Activated CD4-positive, alpha-beta T cell treated with anti-CD3 and anti-CD28 coated beads, Interleukin-2, amount 50 U/mL, for 16 hours (primary cell): ENCODE data around the gene ANK2.
"Not testable (repeated sequence)": the region's sequence is repeated elsewhere in the genome, so short reads cannot be mapped to it uniquely, and the experiment has no call there.

Experiments used
- DNase-seq: peaks from one replicate; pipeline ENCODE4 v3.0.0-alpha.2; 2020

Gene ANK2

DNA sequence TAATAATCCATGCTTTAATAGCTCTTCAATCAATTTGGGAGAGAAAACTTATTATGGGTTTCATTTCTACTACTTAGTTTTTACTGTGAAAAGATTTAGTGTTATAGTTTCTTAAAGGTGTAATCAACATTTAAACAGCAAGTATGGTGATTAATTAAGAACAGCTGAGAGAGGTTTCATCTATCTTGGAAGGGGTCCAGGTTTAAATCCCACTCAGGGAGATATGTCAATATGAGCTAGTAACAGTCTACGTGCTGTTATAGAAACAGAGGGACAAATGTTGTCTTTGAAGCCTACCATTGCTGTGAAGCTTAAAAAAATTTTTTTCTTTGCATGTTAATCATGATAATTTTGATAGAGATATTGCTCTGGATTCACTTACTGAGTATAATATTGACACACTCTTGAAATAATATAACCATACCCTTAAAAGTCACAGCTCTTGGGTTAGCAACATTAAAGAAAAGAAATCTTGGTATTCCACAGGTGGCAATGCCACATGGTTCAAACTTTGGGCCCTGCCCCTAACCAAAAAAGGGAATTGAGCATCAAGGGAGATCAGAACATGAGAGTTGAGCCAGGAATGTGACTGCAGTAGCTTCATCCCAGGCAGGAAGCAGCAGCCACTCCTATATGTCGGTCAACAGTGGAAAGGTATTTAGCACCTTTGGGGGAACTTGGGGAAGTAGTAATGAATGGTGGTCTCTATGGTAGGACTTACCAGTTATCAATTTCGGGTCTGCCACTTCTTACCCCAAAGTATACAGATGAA, 107.8 kb downstream of the ANK2 start:
- no peak for DNase-seq

DNA sequence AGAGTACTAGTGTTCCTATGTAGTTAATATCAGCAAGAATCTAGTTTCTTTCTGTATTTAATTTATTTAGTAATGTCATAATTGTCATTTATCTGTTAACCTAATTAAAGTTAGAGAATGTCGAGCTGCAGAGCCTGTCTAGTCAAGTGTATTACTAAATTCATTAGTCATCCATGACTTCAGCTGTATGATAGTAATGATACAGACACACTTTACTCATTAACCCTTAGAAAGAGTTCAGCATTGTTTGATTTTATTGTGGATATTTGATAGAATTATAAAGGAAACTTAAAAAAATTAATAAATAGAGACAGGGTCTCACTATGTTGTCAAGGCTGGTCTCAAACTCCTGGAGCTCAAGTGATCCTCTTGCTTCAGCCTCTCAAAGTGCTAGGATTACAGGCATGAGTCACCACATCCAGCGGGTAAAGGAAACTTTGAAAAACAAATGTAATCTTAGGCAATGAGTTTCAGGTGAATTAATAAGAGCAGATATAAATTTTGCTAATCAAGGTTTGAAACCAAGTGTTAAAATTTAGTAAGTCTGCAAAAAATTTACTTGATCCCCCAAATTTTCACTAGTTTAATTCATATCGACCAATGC, 110.6 kb downstream of the ANK2 start:
- no peak for DNase-seq

- no peak for DNase-seq
Observed at GRCh38 chr4:113160548-113160947, 111.1 kb downstream of the ANK2 start.

DNA sequence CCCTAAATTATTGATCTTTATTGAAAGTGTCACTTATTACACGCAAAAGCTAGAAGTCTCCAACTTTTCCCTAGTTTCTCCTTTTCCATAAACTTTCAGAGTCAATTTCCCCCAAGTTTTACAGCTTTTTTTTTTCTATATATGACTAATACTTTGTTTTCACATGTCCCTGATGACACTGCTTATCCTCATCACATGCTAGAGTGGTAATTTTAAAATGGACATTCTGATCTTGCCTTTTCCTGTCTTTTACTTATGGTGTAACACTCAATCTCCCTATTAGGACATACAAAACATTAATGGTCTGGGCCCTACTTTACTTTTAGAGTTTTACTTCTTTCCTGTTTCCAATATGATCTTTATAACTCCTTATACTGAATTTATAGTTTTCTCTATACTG, 112.6 kb downstream of the ANK2 start:
- DNase-seq, result no peak

GRCh38 chr4:113169368-113169767, 119.9 kb downstream of the ANK2 start:
- DNase-seq, result no peak

DNA sequence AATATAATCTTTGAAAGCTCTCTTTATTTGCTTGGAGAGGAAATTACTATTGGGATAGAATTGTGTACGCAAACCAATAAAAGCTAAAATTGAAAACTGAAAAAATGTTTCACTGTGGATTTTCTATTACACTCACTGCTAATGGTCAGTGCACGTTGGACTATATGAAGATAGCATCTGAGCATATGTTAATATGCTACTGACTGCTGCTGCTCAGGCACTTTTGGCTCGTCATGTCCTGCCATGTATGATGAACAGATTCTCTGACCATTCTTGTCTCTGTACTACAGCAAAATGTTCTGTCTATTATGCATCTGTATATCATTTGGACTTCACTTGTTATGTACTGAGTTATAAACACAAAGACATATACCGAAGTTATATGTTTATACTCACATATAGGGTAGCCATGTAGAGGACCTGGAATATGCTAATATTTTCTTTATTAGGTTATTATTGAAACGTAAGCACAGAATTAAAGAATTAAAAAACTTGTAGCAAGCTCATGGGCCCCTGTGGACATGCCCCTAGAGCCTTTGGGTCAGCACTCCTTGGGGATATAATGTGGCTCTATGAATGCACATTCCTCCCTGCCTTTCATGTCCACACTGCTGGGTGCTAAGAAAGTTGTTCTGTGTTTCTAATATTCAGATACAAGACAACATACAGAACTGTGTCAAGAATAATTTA, 120.8 kb downstream of the ANK2 start:
- no peak for DNase-seq

GRCh38 chr4:113170805-113171468, 121.5 kb downstream of the ANK2 start:
- DNase-seq, result no peak

- DNase-seq, result no peak
Observed at GRCh38 chr4:113173126-113173792, 123.8 kb downstream of the ANK2 start.

- no peak for DNase-seq
Observed at GRCh38 chr4:113173793-113174264, 124.4 kb downstream of the ANK2 start.

DNA sequence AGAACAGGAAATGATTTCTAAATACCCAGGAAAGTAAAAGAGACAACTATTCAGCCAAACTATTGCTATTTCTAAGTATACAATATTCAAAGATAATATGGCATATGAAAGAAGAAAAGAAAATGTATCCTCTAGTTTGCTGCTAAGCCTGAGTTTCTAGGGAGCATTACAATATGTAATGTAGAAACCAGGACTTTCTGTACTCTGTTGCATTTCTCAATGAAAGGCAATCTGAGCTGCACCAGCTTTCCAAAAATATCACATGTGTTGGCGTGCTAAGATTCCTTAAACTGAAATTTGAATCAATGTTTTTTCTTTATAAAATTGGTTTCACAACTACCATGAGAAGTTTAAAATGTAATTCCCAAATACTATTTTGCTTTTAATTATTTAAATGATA, 129.6 kb downstream of the ANK2 start:
- no peak for DNase-seq

DNA sequence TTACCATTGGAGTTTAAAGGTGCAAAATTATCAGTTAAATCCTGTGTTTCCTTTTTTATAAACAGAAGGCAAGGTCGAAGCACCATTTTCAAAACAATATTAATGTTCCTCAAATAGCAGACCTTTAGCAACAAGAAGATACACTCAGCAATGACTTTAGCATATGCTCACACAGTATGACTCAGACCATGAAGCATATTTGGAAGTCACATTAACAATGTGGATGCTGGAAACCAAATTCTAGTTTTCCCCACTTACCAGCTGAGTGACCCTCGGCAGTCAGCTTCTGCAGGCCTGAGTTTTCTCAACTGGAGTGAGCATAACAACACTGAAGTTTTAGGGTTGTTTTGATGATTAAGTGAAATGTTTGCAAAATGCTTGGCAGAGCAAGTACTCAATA, 130.5 kb downstream of the ANK2 start:
- DNase-seq, result no peak

GRCh38 chr4:113181289-113182007, 132.0 kb downstream of the ANK2 start:
- no peak for DNase-seq

- DNase-seq, result no peak
Observed at GRCh38 chr4:113183032-113183605, 133.7 kb downstream of the ANK2 start.

- not testable (repeated sequence) for DNase-seq
Observed at GRCh38 chr4:113186220-113186619, 136.8 kb downstream of the ANK2 start.

DNA sequence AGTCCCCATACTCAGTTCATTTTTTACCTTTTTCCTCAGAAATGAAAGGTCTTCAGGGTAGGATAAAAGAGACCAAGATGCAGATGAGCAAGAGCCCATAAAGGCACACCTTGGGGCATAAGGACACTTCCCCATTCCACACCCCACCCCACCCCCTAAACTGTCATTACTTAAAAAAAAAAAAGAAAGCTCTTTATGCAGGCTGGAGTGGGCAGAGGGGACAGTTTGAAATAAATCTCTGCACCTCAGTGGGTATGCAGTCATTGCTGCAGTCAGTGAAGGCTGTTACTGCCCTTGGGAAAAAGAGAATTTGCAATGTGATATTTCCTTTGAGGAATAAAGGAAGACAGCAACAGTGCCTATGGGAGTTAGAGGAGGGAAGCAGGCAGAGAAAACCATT, 137.5 kb downstream of the ANK2 start:
- no peak for DNase-seq

DNA sequence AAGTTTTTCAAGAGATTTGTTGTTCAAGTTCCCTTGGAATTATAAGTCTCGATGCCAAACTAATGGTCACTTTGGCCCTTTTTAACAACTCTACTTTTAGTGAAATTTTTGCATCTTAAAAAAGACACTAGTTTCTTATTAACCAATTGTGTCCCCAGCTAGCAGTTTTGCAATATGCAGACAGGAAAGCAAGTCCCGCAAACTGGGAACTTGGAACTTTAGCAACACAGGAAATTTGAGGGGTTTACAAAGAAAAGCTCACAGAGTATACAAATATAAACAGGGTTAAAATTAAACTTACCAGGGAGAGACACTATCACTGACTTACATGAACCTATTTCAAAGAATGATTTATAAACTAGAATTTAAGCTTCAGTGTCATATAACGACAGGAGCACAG, 137.9 kb downstream of the ANK2 start:
- DNase-seq, result no peak

- no peak for DNase-seq
Observed at GRCh38 chr4:113189546-113189945, 140.1 kb downstream of the ANK2 start.

DNA sequence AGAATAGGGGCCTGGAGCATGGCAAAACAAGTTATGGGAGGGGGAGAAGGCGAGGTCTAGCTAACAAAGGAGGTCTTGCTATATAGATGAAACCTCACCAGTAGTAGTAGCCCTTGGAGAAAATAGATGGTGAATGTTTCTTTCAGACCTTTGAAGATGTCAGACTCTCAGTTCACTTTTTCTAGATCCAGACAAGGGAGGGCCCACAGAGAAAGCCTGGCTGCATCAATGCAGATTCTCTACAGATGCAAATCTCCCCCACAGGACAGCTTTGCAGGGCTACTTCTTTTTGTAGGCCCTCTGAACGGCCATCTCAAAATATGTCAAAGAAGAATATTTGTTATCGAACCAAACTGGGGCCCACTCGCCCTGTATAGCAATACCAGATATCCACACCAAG, 159.7 kb downstream of the ANK2 start:
- DNase-seq, result no peak

GRCh38 chr4:113209652-113210320, 160.3 kb downstream of the ANK2 start:
- no peak for DNase-seq

- DNase-seq, result no peak
Observed at GRCh38 chr4:113212613-113213012, 163.2 kb downstream of the ANK2 start.

DNA sequence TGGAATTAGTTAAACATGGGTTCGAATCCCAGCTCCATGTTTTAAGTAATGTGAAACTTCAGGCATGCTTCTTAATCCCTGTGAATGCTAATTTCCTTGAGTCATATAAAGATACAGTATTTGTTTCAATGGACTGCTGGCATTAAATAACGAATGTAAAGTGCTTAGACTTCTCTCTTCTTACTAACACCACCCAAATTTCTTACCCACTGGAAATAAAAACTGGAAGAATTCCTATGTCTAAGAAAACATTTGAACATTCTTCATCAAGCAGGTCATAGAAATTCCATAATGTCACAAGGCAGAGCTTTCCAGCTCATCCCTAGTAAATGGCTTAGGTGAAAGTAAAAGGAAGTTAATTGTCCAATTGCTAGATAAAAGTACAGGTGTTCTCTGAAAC, 172.5 kb downstream of the ANK2 start:
- no peak for DNase-seq
